Measurements from ENCODE around the gene BMP8B. TPM values are rescaled to one million over a fixed set of nuclear protein-coding genes. Genes with fewer than 3 reads are reported as not detected.

BMP8B gene
- total and polyA plus RNA-seq, 2 donors (not counting 1 experiment from before 2014, with no cell fraction given), result 0.01 TPM; not detected in 1

DNA sequence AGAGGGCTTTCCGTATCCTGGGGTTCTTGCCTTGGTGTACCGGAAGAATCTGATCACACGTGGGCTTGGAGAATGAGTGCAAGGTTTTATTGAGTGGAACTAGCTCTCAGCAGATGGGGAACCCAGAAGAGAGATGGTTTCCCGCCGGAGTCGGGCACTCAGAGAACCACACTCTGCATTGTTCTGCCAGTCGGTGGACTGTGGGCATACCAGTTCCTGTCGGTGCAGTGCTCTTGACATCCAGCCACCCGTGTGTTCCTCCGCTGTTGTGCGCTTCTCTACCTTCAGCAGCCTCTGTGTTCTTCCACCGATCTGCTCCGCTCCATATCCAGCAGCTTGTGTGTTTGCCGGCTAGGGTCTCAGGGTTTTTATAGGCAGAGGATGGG lies 60.7 kb downstream of the BMP8B start:
- no peaks in the 10 kb centered on the region for H4K20me1 ChIP-seq (ENCODE audit: control insufficient read depth, extremely low read depth, insufficient read depth, low read length)
- H3K27me3 ChIP-seq (ENCODE audit: control insufficient read depth, insufficient read depth, low read length), result peaks cover 32% of the 10 kb centered on the region
- no peak overlapping the region for H3K27ac ChIP-seq (ENCODE audit: insufficient read depth, low read length)
- no peak for DNase-seq (ENCODE audit: low read depth in 2 of 2)
- no peaks in the 10 kb centered on the region for H3K79me2 ChIP-seq (ENCODE audit: control insufficient read depth, insufficient read depth, low read length)
- no peak for TF ChIP-seq EZH2 (IDR thresholded peaks at IDR 0.05; ENCODE audit: low read length, missing control alignments)
- TF ChIP-seq, protein P1, sequence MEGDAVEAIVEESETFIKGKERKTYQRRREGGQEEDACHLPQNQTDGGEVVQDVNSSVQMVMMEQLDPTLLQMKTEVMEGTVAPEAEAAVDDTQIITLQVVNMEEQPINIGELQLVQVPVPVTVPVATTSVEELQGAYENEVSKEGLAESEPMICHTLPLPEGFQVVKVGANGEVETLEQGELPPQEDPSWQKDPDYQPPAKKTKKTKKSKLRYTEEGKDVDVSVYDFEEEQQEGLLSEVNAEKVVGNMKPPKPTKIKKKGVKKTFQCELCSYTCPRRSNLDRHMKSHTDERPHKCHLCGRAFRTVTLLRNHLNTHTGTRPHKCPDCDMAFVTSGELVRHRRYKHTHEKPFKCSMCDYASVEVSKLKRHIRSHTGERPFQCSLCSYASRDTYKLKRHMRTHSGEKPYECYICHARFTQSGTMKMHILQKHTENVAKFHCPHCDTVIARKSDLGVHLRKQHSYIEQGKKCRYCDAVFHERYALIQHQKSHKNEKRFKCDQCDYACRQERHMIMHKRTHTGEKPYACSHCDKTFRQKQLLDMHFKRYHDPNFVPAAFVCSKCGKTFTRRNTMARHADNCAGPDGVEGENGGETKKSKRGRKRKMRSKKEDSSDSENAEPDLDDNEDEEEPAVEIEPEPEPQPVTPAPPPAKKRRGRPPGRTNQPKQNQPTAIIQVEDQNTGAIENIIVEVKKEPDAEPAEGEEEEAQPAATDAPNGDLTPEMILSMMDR (conservative IDR thresholded peaks at IDR 0.05 in 1 of 2, IDR thresholded peaks at IDR 0.05 in 1 of 2; ENCODE audit: low read depth in 1 of 2, low read length in 2 of 2), result no peak
- no peaks in the 10 kb centered on the region for H3K9me3 ChIP-seq (ENCODE audit: control insufficient read depth, insufficient read depth, low read depth, low read length)
- no peak overlapping the region for H2AFZ ChIP-seq (ENCODE audit: low read length)
- H3K4me1 ChIP-seq (ENCODE audit: control insufficient read depth, extremely low read depth, insufficient read depth, low read length), result no peaks in the 10 kb centered on the region
- H3K9ac ChIP-seq (ENCODE audit: insufficient read depth, low read length), result no peak overlapping the region
- no peak overlapping the region for H3K4me3 ChIP-seq (replicated peaks in 1 of 4; ENCODE audit: control extremely low read depth in 1 of 4, insufficient read depth in 1 of 4, low read depth in 3 of 4, low read length in 4 of 4)
- no peak overlapping the region for H3K4me2 ChIP-seq (ENCODE audit: extremely low read depth, insufficient read depth, low read length)
- H3K36me3 ChIP-seq (ENCODE audit: control insufficient read depth, insufficient read depth, low read length), result no peaks in the 10 kb centered on the region

DNA sequence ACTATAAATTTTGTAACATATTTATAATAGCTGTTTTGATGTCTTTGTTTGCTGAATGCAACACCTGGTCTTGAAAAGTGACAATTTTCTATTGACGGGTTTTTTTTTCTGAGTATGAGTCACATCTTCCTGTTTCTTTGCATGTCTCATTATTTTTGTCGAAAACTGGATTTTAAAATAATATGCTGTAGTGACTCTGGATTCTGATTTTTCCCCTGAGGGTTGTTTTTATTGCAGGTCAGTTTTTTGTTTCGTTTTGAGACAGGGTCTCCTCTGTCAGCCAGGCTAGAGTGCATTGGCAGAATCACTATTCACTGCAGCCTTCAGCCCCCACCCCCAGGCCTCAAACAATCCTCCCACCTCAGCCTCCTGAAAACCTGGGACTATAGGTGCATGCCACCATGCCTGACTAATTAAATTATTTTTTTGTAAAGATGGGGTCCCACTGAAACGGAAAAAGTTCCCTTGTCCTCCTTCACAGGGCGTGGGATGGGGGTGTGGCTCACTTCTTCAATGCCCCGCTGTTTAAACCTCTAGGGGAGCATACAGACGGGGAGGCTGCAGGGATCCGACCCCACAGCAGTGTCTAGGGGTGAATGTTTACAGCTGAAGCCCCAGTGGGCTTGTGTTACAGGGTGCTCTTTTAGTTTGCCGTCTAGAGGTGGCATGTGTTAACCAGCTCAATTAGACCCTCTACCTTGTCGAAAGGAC lies 61.3 kb downstream of the BMP8B start:
- H3K79me2 ChIP-seq (ENCODE audit: control insufficient read depth, insufficient read depth, low read length), result no peaks in the 10 kb centered on the region
- TF ChIP-seq, protein P1 (conservative IDR thresholded peaks at IDR 0.05 in 1 of 2, IDR thresholded peaks at IDR 0.05 in 1 of 2; ENCODE audit: low read depth in 1 of 2, low read length in 2 of 2), result no peak
- TF ChIP-seq EZH2 (IDR thresholded peaks at IDR 0.05; ENCODE audit: low read length, missing control alignments), result no peak

DNA sequence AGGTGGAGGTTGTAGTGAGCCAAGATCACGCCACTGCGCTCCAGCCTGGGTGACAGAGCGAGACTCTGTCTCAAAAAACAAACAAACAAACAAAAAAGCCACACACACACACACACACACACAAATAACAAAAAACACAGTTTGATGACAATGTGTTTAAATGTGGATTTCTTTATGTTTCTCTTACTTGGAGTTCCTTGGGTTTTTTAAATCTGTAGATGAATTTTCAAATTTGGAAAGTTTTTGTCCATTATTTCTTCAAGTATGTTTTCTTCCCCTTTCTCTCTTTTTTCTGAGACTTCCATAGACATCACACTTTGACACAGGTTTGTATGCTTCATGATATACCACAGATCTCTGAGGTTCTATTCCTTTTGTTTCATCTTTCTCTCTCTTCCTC lies 62.1 kb downstream of the BMP8B start:
- H2AFZ ChIP-seq (ENCODE audit: low read length), result no peak overlapping the region
- no peak overlapping the region for H3K27ac ChIP-seq (ENCODE audit: insufficient read depth, low read length)
- no peak overlapping the region for H3K9ac ChIP-seq (ENCODE audit: insufficient read depth, low read length)
- no peak overlapping the region for H3K4me2 ChIP-seq (ENCODE audit: extremely low read depth, insufficient read depth, low read length)
- no peaks in the 10 kb centered on the region for H4K20me1 ChIP-seq (ENCODE audit: control insufficient read depth, extremely low read depth, insufficient read depth, low read length)
- H3K79me2 ChIP-seq (ENCODE audit: control insufficient read depth, insufficient read depth, low read length), result no peaks in the 10 kb centered on the region
- H3K4me3 ChIP-seq (replicated peaks in 1 of 4; ENCODE audit: control extremely low read depth in 1 of 4, insufficient read depth in 1 of 4, low read depth in 3 of 4, low read length in 4 of 4), result no peak overlapping the region
- H3K9me3 ChIP-seq (ENCODE audit: control insufficient read depth, insufficient read depth, low read depth, low read length), result no peaks in the 10 kb centered on the region
- H3K27me3 ChIP-seq (ENCODE audit: control insufficient read depth, insufficient read depth, low read length), result peaks cover 29% of the 10 kb centered on the region
- no peaks in the 10 kb centered on the region for H3K4me1 ChIP-seq (ENCODE audit: control insufficient read depth, extremely low read depth, insufficient read depth, low read length)
- no peaks in the 10 kb centered on the region for H3K36me3 ChIP-seq (ENCODE audit: control insufficient read depth, insufficient read depth, low read length)
- no peak for DNase-seq (ENCODE audit: low read depth in 2 of 2)
- TF ChIP-seq EZH2 (IDR thresholded peaks at IDR 0.05; ENCODE audit: low read length, missing control alignments), result no peak
- TF ChIP-seq, protein P1 (conservative IDR thresholded peaks at IDR 0.05 in 1 of 2, IDR thresholded peaks at IDR 0.05 in 1 of 2; ENCODE audit: low read depth in 1 of 2, low read length in 2 of 2), result no peak

More for the DNA sequence above, 61.3 kb downstream of the BMP8B start:
- Histone ChIP-seq H3K36me3 (ENCODE audit: control insufficient read depth, insufficient read depth, low read length) (no peaks in the 10 kb centered on the region), H4K20me1 (ENCODE audit: control insufficient read depth, extremely low read depth, insufficient read depth, low read length) (no peaks in the 10 kb centered on the region), H3K4me2 (ENCODE audit: extremely low read depth, insufficient read depth, low read length) (no peak overlapping the region), H3K9me3 (ENCODE audit: control insufficient read depth, insufficient read depth, low read depth, low read length) (no peaks in the 10 kb centered on the region), H3K4me3 (replicated peaks in 1 of 4; ENCODE audit: control extremely low read depth in 1 of 4, insufficient read depth in 1 of 4, low read depth in 3 of 4, low read length in 4 of 4) (no peak overlapping the region), H3K4me1 (ENCODE audit: control insufficient read depth, extremely low read depth, insufficient read depth, low read length) (no peaks in the 10 kb centered on the region), H3K27me3 (ENCODE audit: control insufficient read depth, insufficient read depth, low read length) (peaks cover 28% of the 10 kb centered on the region), H3K9ac (ENCODE audit: insufficient read depth, low read length) (no peak overlapping the region), H3K27ac (ENCODE audit: insufficient read depth, low read length) (no peak overlapping the region), H2AFZ (ENCODE audit: low read length) (no peak overlapping the region)
- no peak for DNase-seq (ENCODE audit: low read depth in 2 of 2)

Measured in fibroblast of lung (primary cell).